Chondrocyte (in vitro differentiated cells): ENCODE results near the gene POU4F3. TPM values are rescaled to one million over a fixed set of nuclear protein-coding genes. Genes with fewer than 3 reads are reported as not detected.

Source experiments
- DNase-seq: peaks from one replicate; pipeline ENCODE4 v3.0.0; 2021; ENCODE audit warnings: mixed read lengths, low spot score
- H3K27ac Mint-ChIP-seq: one replicate; pipeline ENCODE4 v1.8.0; 2021; ENCODE audit warnings: mild to moderate bottlenecking, moderate library complexity, mixed read lengths; ENCODE audit not compliant: unreplicated experiment
- H3K27me3 Mint-ChIP-seq: 2 replicates; pipeline ENCODE4 v1.8.0; 2021; ENCODE audit warnings: low read depth, mixed read lengths
- H3K36me3 Mint-ChIP-seq: 2 replicates; pipeline ENCODE4 v1.8.0; 2021; ENCODE audit warnings: low read depth, mixed read lengths
- H3K4me1 Mint-ChIP-seq: 2 replicates; pipeline ENCODE4 v1.8.0; 2021; ENCODE audit warnings: low read depth, mild to moderate bottlenecking, mixed read lengths
- H3K4me3 Mint-ChIP-seq: one replicate; pipeline ENCODE4 v1.8.0; 2021; ENCODE audit warnings: mild to moderate bottlenecking, moderate library complexity, mixed read lengths; ENCODE audit not compliant: unreplicated experiment
- H3K9me3 Mint-ChIP-seq: 2 replicates; pipeline ENCODE4 v1.8.0; 2021; ENCODE audit warnings: low read depth, mixed read lengths
- total RNA-seq: library from RNA; stranded (reverse); gene quantifications from 3 replicates; pipeline ENCODE4 v1.2.1, GENCODE V29; 2021
- TF ChIP-seq, protein P1 (sequence below): fragments of 200-600 bp; sonication (generic); IDR thresholded peaks from 2 replicates; pipeline ENCODE4 v1.5.0; 2021; ENCODE audit warnings: antibody characterized with exemption, mild to moderate bottlenecking, moderate library complexity

Gene POU4F3
- total RNA-seq, 1 donor from 2014 or later, result not detected

DNA sequence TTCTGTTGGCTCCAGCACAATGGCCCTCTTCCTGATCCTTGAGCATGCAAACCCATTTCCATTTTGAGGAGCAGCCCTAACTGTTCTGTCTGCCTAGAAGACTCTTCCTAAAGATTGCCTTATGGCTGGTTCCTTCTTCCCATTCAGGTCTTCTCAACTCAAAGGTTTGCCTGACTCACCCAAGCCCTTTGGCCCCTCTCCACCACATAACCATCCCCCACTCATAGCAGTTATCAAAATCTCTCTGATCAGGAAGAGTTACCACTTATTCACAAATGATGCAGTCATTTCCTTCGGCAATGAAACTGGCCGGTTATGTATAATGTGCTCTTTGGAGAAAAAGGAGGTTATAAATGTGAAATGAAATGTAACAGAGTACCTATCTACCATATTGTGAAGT lies 8.9 kb upstream of the POU4F3 start:
- Mint-ChIP-seq H3K27me3 (peaks cover 71% of the 10 kb centered on the region), H3K36me3 (peaks cover 3% of the 10 kb centered on the region), H3K27ac (no peak overlapping the region), H3K4me1 (no peaks in the 10 kb centered on the region), H3K4me3 (no peak overlapping the region), H3K9me3 (no peaks in the 10 kb centered on the region)
- DNase-seq, result no peak
- TF ChIP-seq, protein P1, sequence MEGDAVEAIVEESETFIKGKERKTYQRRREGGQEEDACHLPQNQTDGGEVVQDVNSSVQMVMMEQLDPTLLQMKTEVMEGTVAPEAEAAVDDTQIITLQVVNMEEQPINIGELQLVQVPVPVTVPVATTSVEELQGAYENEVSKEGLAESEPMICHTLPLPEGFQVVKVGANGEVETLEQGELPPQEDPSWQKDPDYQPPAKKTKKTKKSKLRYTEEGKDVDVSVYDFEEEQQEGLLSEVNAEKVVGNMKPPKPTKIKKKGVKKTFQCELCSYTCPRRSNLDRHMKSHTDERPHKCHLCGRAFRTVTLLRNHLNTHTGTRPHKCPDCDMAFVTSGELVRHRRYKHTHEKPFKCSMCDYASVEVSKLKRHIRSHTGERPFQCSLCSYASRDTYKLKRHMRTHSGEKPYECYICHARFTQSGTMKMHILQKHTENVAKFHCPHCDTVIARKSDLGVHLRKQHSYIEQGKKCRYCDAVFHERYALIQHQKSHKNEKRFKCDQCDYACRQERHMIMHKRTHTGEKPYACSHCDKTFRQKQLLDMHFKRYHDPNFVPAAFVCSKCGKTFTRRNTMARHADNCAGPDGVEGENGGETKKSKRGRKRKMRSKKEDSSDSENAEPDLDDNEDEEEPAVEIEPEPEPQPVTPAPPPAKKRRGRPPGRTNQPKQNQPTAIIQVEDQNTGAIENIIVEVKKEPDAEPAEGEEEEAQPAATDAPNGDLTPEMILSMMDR, result no peak

DNA sequence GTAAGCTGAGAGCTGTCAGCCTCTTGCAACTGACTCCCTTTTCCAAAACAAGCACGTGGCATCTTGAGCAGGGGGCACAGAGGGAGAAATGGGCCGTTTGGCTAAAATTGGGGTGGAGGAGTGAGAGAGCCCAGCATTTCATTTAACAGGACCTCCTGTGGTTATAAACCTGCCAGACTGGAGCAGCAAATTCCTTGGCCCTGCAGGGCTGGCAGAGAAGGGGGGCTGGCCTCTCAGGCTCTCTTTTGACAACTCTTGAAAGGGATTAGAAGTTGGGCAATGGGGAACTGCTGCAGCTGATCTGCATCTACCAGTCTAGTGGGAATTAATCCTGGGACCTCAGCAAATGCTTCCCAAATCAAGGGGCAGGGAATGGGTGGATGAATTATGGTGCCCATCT lies 7.2 kb upstream of the POU4F3 start:
- TF ChIP-seq, protein P1, result no peak
- peaks cover 80% of the 10 kb centered on the region for H3K27me3 Mint-ChIP-seq
- H3K27ac Mint-ChIP-seq, result no peak overlapping the region
- peaks cover 3% of the 10 kb centered on the region for H3K36me3 Mint-ChIP-seq
- peaks cover 4% of the 10 kb centered on the region for H3K4me1 Mint-ChIP-seq
- H3K9me3 Mint-ChIP-seq, result no peaks in the 10 kb centered on the region
- no peak overlapping the region for H3K4me3 Mint-ChIP-seq
- DNase-seq, result no peak

DNA sequence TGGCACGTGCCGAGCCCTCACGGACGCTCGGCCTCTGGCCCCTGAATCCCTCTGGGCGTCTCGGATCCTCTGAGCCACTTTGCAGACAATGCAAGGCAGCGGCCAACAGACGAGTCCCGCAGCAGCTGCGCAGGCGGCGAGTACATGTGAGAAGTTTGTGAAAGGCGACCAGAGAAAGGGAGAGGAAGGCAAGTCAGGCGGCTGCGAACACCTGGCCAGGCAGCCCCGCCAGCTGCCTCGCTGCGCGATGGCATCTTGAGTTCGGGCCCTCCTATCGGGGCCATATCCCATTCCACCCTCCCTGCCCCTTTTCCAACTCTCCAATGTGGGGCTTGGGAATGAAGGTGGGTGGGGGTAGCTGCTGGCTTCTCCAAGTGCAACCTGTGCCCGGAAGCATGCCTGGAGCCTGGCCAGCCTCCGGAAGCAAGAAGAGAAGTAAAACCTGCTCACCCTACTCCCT lies 4.5 kb upstream of the POU4F3 start:
- Mint-ChIP-seq H3K36me3 (peaks cover 3% of the 10 kb centered on the region), H3K27ac (no peak overlapping the region), H3K27me3 (peaks cover 85% of the 10 kb centered on the region), H3K4me3 (no peak overlapping the region), H3K9me3 (no peaks in the 10 kb centered on the region), H3K4me1 (peaks cover 13% of the 10 kb centered on the region)
- TF ChIP-seq, protein P1, result no peak
- no peak for DNase-seq

DNA sequence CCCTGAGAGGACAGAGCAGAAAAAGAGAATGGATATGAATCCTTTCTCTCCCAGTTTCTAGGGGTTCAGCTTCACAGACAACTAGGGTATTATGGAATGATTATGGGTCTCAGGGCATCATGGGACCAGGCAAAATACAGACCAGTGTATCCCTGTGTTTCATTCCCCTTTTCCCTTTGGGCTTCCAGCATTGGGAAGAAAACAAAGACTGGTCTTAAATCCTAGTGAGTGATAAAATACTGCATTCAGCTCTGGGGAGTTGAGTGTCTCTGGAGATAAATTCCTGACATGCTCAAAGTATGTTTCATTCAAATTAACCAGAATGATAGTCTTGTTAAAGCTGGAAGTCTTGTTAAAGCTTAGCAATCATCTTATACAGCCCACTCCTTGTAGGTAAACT lies 2.4 kb upstream of the POU4F3 start:
- H3K36me3 Mint-ChIP-seq, result peaks cover 5% of the 10 kb centered on the region
- H3K4me1 Mint-ChIP-seq, result peaks cover 29% of the 10 kb centered on the region
- peaks cover 90% of the 10 kb centered on the region for H3K27me3 Mint-ChIP-seq
- H3K9me3 Mint-ChIP-seq, result no peaks in the 10 kb centered on the region
- no peak for DNase-seq
- no peak overlapping the region for H3K27ac Mint-ChIP-seq
- TF ChIP-seq, protein P1, result no peak
- H3K4me3 Mint-ChIP-seq, result no peak overlapping the region

DNA sequence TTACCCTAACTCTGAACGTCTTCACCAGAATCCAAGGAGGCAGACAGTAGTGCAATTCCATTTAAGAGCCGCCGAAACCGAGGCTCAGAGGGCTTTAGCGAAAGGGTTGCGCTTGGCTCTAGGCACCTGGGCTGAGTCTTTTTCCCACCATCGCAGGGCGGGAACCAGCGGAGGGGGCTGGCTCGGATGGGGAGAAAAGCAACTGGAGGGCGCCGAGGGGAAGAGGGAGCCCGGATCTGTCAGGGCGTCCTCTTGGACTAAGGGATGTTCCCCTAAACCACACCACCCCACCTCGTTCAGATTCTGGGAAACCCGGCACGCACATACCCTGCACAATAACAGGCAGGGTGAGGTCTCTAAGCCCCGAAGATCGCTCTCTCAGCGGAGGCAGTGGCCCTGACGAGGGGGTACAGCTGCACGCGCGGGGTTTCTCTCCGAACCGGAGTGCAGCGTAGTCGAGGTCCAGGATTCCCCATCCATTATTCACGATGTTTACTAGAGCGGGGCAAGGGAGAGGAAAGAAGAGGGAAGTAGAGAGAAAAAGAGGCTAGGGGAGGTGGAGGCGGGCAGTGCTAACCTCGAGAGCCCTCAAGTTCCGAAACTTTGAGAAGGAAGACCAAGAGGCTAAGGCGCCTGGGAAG lies 1.3 kb upstream of the POU4F3 start:
- H3K4me1 Mint-ChIP-seq, result peaks cover 29% of the 10 kb centered on the region
- H3K4me3 Mint-ChIP-seq, result no peak overlapping the region
- peaks cover 94% of the 10 kb centered on the region for H3K27me3 Mint-ChIP-seq

More for the DNA sequence above, 1.3 kb upstream of the POU4F3 start:
- TF ChIP-seq, protein P1, result no peak
- Mint-ChIP-seq H3K9me3 (no peaks in the 10 kb centered on the region), H3K36me3 (peaks cover 5% of the 10 kb centered on the region), H3K27ac (no peak overlapping the region)
- no peak for DNase-seq
